BE2C (cell line): ENCODE results near the gene C15orf62.

ENCODE experiments used
- DNase-seq: peaks from one replicate; pipeline ENCODE4 v3.0.0-alpha.2; 2020
- H3K27me3 ChIP-seq: fragments of 250-450 bp; sonication (Bioruptor Pico); 2 replicates; pipeline ENCODE4 v1.5.1; 2020; ENCODE audit warnings: mild to moderate bottlenecking
- H3K36me3 ChIP-seq: fragments of 250-450 bp; sonication (Bioruptor Pico); 2 replicates; pipeline ENCODE4 v1.5.1; 2020; ENCODE audit warnings: mild to moderate bottlenecking
- H3K4me1 ChIP-seq: fragments of 250-450 bp; sonication (Bioruptor Pico); 2 replicates; pipeline ENCODE4 v1.5.1; 2020
- H3K4me3 ChIP-seq: 2 replicates; pipeline ENCODE4 v1.5.1; 2011; ENCODE audit warnings: low read depth, low read length
- H3K9me3 ChIP-seq: fragments of 250-450 bp; sonication (Bioruptor Pico); 2 replicates; pipeline ENCODE4 v1.5.1; 2020
- CTCF ChIP-seq: IDR thresholded peaks from 2 replicates; pipeline ENCODE4 v1.5.1; 2012; ENCODE audit warnings: mild to moderate bottlenecking, low read depth, low read length

C15orf62 gene

GRCh38 chr15:40736575-40736974 is 33.2 kb upstream of the C15orf62 start:
- Histone ChIP-seq H3K9me3 (no peaks in the 10 kb centered on the region), H3K27me3 (no peaks in the 10 kb centered on the region), H3K4me1 (no peaks in the 10 kb centered on the region), H3K4me3 (no peak overlapping the region), H3K36me3 (peaks cover 80% of the 10 kb centered on the region)
- TF ChIP-seq CTCF = no peak
- no peak for DNase-seq

GRCh38 chr15:40737048-40737447 is 32.7 kb upstream of the C15orf62 start:
- H3K27me3 ChIP-seq = no peaks in the 10 kb centered on the region
- no peak for TF ChIP-seq CTCF
- no peaks in the 10 kb centered on the region for H3K9me3 ChIP-seq
- peaks cover 80% of the 10 kb centered on the region for H3K36me3 ChIP-seq
- H3K4me1 ChIP-seq = no peaks in the 10 kb centered on the region
- H3K4me3 ChIP-seq = no peak overlapping the region
- no peak for DNase-seq

DNA sequence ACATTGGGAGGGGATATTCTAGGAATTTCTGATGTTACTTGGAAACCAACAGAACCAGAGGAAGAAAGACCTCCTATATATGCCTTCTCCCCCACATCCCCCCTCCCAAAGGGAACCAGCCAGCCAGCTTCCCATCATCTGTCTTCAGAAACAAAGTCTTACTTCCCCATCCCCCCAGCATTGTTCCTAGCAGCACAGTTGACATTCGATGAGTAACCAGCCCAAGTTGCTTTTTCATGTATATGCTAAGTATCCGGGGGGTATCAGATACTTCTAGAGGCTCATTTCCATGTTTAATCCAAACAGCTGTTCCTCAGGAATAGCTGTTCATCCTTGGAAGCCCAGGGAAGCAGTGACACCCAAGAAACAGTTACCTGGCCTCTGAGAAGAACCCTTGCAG is 30.7 kb upstream of the C15orf62 start:
- no peaks in the 10 kb centered on the region for H3K9me3 ChIP-seq
- DNase-seq = no peak
- no peak overlapping the region for H3K4me3 ChIP-seq
- no peaks in the 10 kb centered on the region for H3K4me1 ChIP-seq
- peaks cover 81% of the 10 kb centered on the region for H3K36me3 ChIP-seq
- H3K27me3 ChIP-seq = no peaks in the 10 kb centered on the region
- no peak for TF ChIP-seq CTCF

GRCh38 chr15:40739854-40740253 is 29.9 kb upstream of the C15orf62 start:
- DNase-seq = no peak

DNA sequence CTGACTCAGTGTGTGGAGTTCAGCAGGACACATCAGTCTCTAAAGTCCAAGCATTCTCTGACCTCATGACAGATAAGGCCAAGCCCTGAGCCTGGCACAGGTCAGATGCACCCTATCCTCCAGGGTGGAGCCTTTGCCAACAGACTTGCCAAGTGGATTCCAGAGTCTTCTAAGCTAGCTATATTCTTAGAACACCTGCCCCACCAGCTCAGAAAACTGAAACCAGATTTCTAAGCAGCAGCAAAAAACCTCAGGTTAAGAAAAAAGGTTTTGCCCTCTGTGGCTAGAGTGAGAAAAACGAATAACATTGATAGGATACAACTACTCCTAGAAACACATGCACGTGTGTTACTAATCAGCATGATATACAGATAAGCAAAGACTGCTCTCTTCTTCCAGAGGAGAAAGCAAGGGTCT is 26.3 kb upstream of the C15orf62 start:
- peaks cover 8% of the 10 kb centered on the region for H3K4me1 ChIP-seq
- no peak for TF ChIP-seq CTCF
- H3K9me3 ChIP-seq = no peaks in the 10 kb centered on the region
- peaks cover 68% of the 10 kb centered on the region for H3K36me3 ChIP-seq
- DNase-seq = no peak
- H3K27me3 ChIP-seq = no peaks in the 10 kb centered on the region
- no peak overlapping the region for H3K4me3 ChIP-seq

More at GRCh38 chr15:40739854-40740253, 29.9 kb upstream of the C15orf62 start:
- no peak overlapping the region for H3K4me3 ChIP-seq
- no peaks in the 10 kb centered on the region for H3K27me3 ChIP-seq
- no peaks in the 10 kb centered on the region for H3K9me3 ChIP-seq
- H3K36me3 ChIP-seq = peaks cover 84% of the 10 kb centered on the region
- H3K4me1 ChIP-seq = no peaks in the 10 kb centered on the region
- TF ChIP-seq CTCF = no peak; the same call in 1 of the 2 replicates

- DNase-seq = no peak
- no peak overlapping the region for H3K4me3 ChIP-seq
Observed at GRCh38 chr15:40743921-40744814, 25.6 kb upstream of the C15orf62 start.

More at GRCh38 chr15:40743921-40744814, 25.6 kb upstream of the C15orf62 start:
- H3K4me1 ChIP-seq = peaks cover 8% of the 10 kb centered on the region
- peaks cover 64% of the 10 kb centered on the region for H3K36me3 ChIP-seq
- H3K27me3 ChIP-seq = no peaks in the 10 kb centered on the region
- peak; percentile 11; the same call in 1 of the 2 replicates for TF ChIP-seq CTCF
- no peaks in the 10 kb centered on the region for H3K9me3 ChIP-seq
